GM12864 (cell line): Measurements from ENCODE around the gene RIPK1.
"Not testable (repeated sequence)": the region's sequence is repeated elsewhere in the genome, so short reads cannot be mapped to it uniquely, and the experiment has no call there.

Source experiments
- DNase-seq: peaks from one replicate; pipeline ENCODE4 v3.0.0-alpha.2; 2011; ENCODE audit warnings: low read depth
- H3K4me3 ChIP-seq: 2 replicates; pipeline ENCODE4 v1.5.1; 2011; ENCODE audit warnings: mild to moderate bottlenecking, low read depth, low read length, control low read depth
- CTCF ChIP-seq: IDR thresholded peaks from 2 replicates; pipeline ENCODE4 v1.5.1; 2011; ENCODE audit warnings: low read depth, mild to moderate bottlenecking, moderate library complexity, low read length, control low read depth, inconsistent platforms; ENCODE audit errors: missing control alignments

The RIPK1 gene

GRCh38 chr6:3052481-3053230, 15.6 kb upstream of the RIPK1 start:
- no peak for TF ChIP-seq CTCF
- H3K4me3 ChIP-seq = no peak overlapping the region
- no peak for DNase-seq

- peak overlapping the region; percentile 64 for H3K4me3 ChIP-seq
- no peak for DNase-seq
- TF ChIP-seq CTCF = no peak
Observed at GRCh38 chr6:3053231-3053508, 15.1 kb upstream of the RIPK1 start.

GRCh38 chr6:3054229-3055157, 13.8 kb upstream of the RIPK1 start:
- not testable (repeated sequence) for H3K4me3 ChIP-seq, DNase-seq

- H3K4me3 ChIP-seq, DNase-seq: not testable (repeated sequence)
Observed at GRCh38 chr6:3055158-3055499, 13.2 kb upstream of the RIPK1 start.

- no peak for TF ChIP-seq CTCF
- no peak overlapping the region for H3K4me3 ChIP-seq
- no peak for DNase-seq
Observed at GRCh38 chr6:3057063-3057770, 11.1 kb upstream of the RIPK1 start.

GRCh38 chr6:3058957-3059356, 9.3 kb upstream of the RIPK1 start:
- no peak overlapping the region for H3K4me3 ChIP-seq
- TF ChIP-seq CTCF = no peak
- no peak for DNase-seq

GRCh38 chr6:3060092-3060491, 8.2 kb upstream of the RIPK1 start:
- DNase-seq, H3K4me3 ChIP-seq: not testable (repeated sequence)

- no peak for TF ChIP-seq CTCF
- DNase-seq = no peak
Observed at GRCh38 chr6:3061501-3061941, 6.8 kb upstream of the RIPK1 start.

GRCh38 chr6:3063340-3063732, 5.0 kb upstream of the RIPK1 start:
- H3K4me3 ChIP-seq = peak overlapping the region; percentile 74; the same call in 1 of the 2 replicates
- not testable (repeated sequence) for DNase-seq

More at GRCh38 chr6:3061501-3061941, 6.8 kb upstream of the RIPK1 start:
- no peak overlapping the region for H3K4me3 ChIP-seq
